Stomach smooth muscle (tissue), 2 donors: ENCODE data around the gene TMEM242.

Experiments
- H3K27ac ChIP-seq: one replicate; pipeline ENCODE4 v1.7.0; 2013; ENCODE audit warnings: mild to moderate bottlenecking, low read length, inconsistent platforms
- H3K27me3 ChIP-seq, 2 donors: one replicate each; pipeline ENCODE4 v1.7.0; 2013; ENCODE audit warnings: low read length in 2 of 2; ENCODE audit not compliant: insufficient read depth in 2 of 2, control insufficient read depth in 1 of 2
- H3K36me3 ChIP-seq, 2 donors: one replicate each; pipeline ENCODE4 v1.7.0; 2013; ENCODE audit warnings: low read length in 2 of 2; ENCODE audit not compliant: control insufficient read depth in 2 of 2, insufficient read depth in 2 of 2
- H3K4me1 ChIP-seq: one replicate; pipeline ENCODE4 v1.7.0; 2013; ENCODE audit warnings: low read length; ENCODE audit not compliant: control insufficient read depth, insufficient read depth
- H3K4me3 ChIP-seq, 2 donors: one replicate each; pipeline ENCODE4 v1.7.0; 2013; ENCODE audit warnings: low read length in 2 of 2
- H3K9ac ChIP-seq, 2 donors: one replicate each; pipeline ENCODE4 v1.7.0; 2013; ENCODE audit warnings: low read length in 2 of 2, mild to moderate bottlenecking in 1 of 2
- H3K9me3 ChIP-seq, 2 donors: one replicate each; pipeline ENCODE4 v1.7.0; 2013; ENCODE audit warnings: low read length in 2 of 2; ENCODE audit not compliant: control insufficient read depth in 2 of 2
- donor health status: healthy.
- donor health status: Pancreatic carcinoma.

The TMEM242 gene

GRCh38 chr6:157305670-157306653 lies 17.4 kb downstream of the TMEM242 start:
- H3K9me3 ChIP-seq, result no peaks in the 10 kb centered on the region
- H3K27ac ChIP-seq, result no peak overlapping the region
- H3K4me1 ChIP-seq, result peaks cover 15% of the 10 kb centered on the region
- no peaks in the 10 kb centered on the region for H3K27me3 ChIP-seq
- no peak overlapping the region for H3K4me3 ChIP-seq
- H3K9ac ChIP-seq, result no peak overlapping the region
- H3K36me3 ChIP-seq, result peaks cover 0 to 6% of the 10 kb centered on the region in 2 donors

GRCh38 chr6:157304899-157305663 lies 18.2 kb downstream of the TMEM242 start:
- Histone ChIP-seq H3K9me3 (no peaks in the 10 kb centered on the region), H3K4me3 (no peak overlapping the region), H3K27me3 (no peaks in the 10 kb centered on the region)

DNA sequence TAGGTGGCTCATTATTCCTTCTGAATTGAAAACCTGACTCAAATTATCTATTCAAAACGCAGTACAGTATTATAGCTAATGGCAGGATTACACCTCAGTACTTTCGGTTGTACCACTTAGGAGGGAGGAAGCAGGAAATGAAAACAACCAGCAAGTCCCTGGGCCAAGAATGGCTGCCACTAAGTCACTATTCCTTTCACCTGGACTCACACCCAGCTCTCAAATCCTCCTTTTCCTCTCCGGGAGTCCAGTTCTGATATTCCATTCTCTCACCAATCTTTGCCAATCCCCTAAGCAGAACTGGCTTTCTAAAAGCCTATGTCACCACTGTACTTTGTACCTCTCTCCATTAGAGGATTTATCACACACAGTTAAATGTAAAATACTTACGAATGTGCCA lies 20.6 kb downstream of the TMEM242 start:
- Histone ChIP-seq H3K4me1 (peaks cover 13% of the 10 kb centered on the region), H3K9ac (no peak overlapping the region), H3K36me3 (no peaks in the 10 kb centered on the region), H3K9me3 (no peaks in the 10 kb centered on the region), H3K27ac (no peak overlapping the region), H3K4me3 (no peak overlapping the region), H3K27me3 (no peaks in the 10 kb centered on the region)

More at GRCh38 chr6:157304899-157305663, 18.2 kb downstream of the TMEM242 start:
- H3K4me1 ChIP-seq, result peaks cover 13% of the 10 kb centered on the region
- no peak overlapping the region for H3K9ac ChIP-seq
- no peak overlapping the region for H3K27ac ChIP-seq
- H3K36me3 ChIP-seq, result no peaks in the 10 kb centered on the region

- peaks cover 4% of the 10 kb centered on the region for H3K4me1 ChIP-seq
Observed at GRCh38 chr6:157300436-157300835, 22.9 kb downstream of the TMEM242 start.

DNA sequence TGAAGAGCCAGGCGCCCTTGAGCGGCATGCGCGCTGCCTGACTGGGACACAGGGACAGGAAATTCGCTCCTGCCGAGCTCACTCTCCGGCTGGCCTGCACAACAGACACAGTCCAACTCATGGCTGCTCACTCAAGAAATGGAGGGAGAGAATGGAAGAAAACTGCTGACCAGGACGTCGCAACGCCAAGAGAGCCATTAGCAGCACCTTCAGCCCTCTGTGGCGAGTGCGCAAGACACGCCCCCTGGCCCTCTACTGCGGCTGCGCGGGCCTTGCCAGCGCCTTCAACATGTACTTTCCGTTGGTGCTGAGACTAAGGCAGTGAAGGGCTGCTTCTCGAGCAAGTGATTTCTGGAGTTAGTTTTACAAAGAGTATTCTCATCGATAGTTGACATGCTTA lies 23.3 kb downstream of the TMEM242 start:
- H3K4me3 ChIP-seq, result no peak overlapping the region

More at GRCh38 chr6:157300436-157300835, 22.9 kb downstream of the TMEM242 start:
- no peaks in the 10 kb centered on the region for H3K27me3 ChIP-seq
- no peaks in the 10 kb centered on the region for H3K36me3 ChIP-seq
- H3K4me3 ChIP-seq, result no peak overlapping the region
- H3K9ac ChIP-seq, result no peak overlapping the region
- no peaks in the 10 kb centered on the region for H3K9me3 ChIP-seq
- H3K27ac ChIP-seq, result no peak overlapping the region

DNA sequence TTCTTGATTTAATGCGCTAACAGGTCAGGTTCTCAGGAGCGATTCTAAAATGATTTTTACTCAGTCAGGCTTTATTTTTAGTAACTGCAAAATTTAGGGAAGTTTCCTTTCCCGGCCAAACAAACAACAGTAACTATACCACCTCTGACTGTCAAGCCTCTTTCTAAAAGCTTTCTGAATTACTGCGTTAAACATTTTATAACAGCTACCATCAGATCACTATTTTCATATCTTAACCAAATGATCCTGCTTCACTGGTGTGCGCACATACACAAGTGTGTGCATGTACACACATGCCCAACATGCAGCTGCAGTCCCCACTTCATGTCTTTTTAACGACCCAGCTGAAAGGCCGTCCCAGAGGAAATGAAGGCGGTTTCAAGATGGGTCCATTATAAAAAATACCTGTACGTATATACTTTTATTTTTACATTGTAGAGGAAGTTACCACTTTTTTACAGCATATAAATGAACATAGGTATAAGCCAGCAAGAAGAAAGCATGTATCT lies 25.0 kb downstream of the TMEM242 start:
- Histone ChIP-seq H3K9me3 (no peaks in the 10 kb centered on the region), H3K27ac (no peak overlapping the region), H3K4me3 (no peak overlapping the region), H3K9ac (no peak overlapping the region), H3K36me3 (no peaks in the 10 kb centered on the region), H3K27me3 (no peaks in the 10 kb centered on the region), H3K4me1 (no peaks in the 10 kb centered on the region)

More for the DNA sequence above, 23.3 kb downstream of the TMEM242 start:
- Histone ChIP-seq H3K36me3 (no peaks in the 10 kb centered on the region), H3K27ac (no peak overlapping the region), H3K4me1 (peaks cover 3% of the 10 kb centered on the region), H3K9me3 (no peaks in the 10 kb centered on the region), H3K27me3 (no peaks in the 10 kb centered on the region), H3K9ac (no peak overlapping the region)

DNA sequence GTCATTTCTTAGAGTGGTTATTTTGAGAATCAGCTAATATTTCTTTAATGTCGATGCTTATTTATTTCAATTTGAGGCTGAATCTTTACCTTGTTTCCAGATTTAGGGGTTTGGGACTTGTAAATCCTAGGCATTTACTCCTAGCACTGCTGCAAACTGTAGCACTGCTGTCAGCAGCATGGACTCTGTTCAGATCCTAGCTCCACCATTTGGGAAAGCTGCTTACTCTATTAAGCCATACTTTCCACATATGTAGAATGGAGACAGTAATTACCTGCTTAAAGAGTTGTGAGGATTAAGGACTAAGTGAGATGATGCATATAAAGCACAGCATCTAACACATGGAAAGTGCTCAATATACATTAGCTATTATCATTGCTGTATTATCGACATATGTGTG lies 28.7 kb downstream of the TMEM242 start:
- no peak overlapping the region for H3K9ac ChIP-seq
- no peaks in the 10 kb centered on the region for H3K9me3 ChIP-seq
- no peak overlapping the region for H3K4me3 ChIP-seq
- H3K27ac ChIP-seq, result no peak overlapping the region
- peaks cover 7 to 20% of the 10 kb centered on the region in 2 donors for H3K36me3 ChIP-seq
- no peaks in the 10 kb centered on the region for H3K27me3 ChIP-seq
- no peaks in the 10 kb centered on the region for H3K4me1 ChIP-seq

DNA sequence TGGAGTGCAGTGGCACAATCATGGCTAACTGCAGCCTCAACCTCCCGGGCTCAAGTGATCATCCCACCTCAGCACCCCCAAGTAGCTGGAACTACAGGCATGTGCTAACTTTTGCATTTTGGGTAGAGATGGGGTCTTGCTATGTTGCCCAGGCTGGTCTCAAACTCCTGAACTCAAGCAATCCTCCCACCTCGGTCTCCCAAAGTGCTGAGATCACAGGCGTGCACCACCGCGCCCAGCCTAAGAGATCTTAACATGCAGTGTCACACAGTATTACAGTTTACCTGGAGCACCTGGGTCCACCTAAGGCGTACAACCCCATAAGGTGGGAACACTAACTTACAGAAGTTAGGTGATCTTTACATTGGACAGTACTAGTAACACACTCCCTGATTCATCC lies 29.5 kb downstream of the TMEM242 start:
- Histone ChIP-seq H3K9ac (no peak overlapping the region), H3K27me3 (no peaks in the 10 kb centered on the region), H3K27ac (no peak overlapping the region), H3K4me1 (no peaks in the 10 kb centered on the region), H3K4me3 (no peak overlapping the region), H3K36me3 (peaks cover 8 to 21% of the 10 kb centered on the region in 2 donors), H3K9me3 (no peaks in the 10 kb centered on the region)

DNA sequence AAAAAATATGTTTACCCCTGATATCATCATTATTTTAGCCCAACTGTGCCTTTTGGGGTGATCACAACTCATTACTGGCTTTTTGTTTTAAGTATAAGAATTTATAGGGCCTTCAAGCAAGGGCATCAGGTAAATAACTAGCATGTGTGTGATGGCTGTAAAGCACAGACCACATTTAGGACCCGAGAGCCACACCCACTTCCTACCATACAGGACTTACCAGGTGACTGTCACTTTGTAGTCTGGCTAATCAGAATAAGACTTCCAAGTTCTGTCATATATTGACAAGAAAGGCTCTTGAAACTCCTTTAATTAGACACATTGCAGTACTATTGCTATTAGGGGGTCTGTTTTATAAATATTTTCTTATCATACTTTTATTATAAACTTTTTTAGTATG lies 31.1 kb downstream of the TMEM242 start:
- no peak overlapping the region for H3K27ac ChIP-seq
- H3K27me3 ChIP-seq, result no peaks in the 10 kb centered on the region
- H3K4me3 ChIP-seq, result no peak overlapping the region
- no peaks in the 10 kb centered on the region for H3K4me1 ChIP-seq
- H3K36me3 ChIP-seq, result peaks cover 8 to 21% of the 10 kb centered on the region in 2 donors
- H3K9me3 ChIP-seq, result no peaks in the 10 kb centered on the region
- H3K9ac ChIP-seq, result no peak overlapping the region

- H3K36me3 ChIP-seq, result peaks cover 8 to 21% of the 10 kb centered on the region in 2 donors
- H3K27me3 ChIP-seq, result no peaks in the 10 kb centered on the region
Observed at GRCh38 chr6:157291356-157291755, 32.0 kb downstream of the TMEM242 start.

More at GRCh38 chr6:157291356-157291755, 32.0 kb downstream of the TMEM242 start:
- Histone ChIP-seq H3K4me3 (no peak overlapping the region), H3K9me3 (no peaks in the 10 kb centered on the region), H3K27ac (no peak overlapping the region), H3K4me1 (no peaks in the 10 kb centered on the region), H3K9ac (no peak overlapping the region)
